ENCODE measurements around the gene PLXNA3. TPM values are rescaled to one million over a fixed set of nuclear protein-coding genes. Genes with fewer than 3 reads are reported as not detected.
A peak's percentile ranks its signal among the peaks of the same experiment; 100 is the strongest.

The PLXNA3 gene
- total RNA-seq, 2 experiments from 2014 or later = 23.2 to 25.3 TPM

GRCh38 chrX:154526901-154527675, 69.0 kb downstream of the PLXNA3 start:
- CTCF ChIA-PET = interaction anchor here (0.6 to 1.4 kb wide), 8 partner anchors 10 to 485 kb away, joined by 3 to 8 read pairs (median 3); partner anchors contain the start of gene SLC10A3
- DNase-seq (peak; percentile 81), ATAC-seq (peak; percentile 98)
- Mint-ChIP-seq H3K36me3 (ENCODE audit: low read depth) (no peaks in the 10 kb centered on the region), H3K4me3 (no peak overlapping the region), H3K27me3 (no peaks in the 10 kb centered on the region), H3K27ac (no peak overlapping the region), H3K9me3 (ENCODE audit: low read depth) (no peaks in the 10 kb centered on the region), H3K4me1 (peaks cover 18% of the 10 kb centered on the region)
- POLR2A ChIA-PET = interaction anchor here (0.6 kb wide), 1 partner anchor 712 kb away, joined by 5 read pairs; no protein-coding TSS in a partner anchor
- intact Hi-C loops (cut with DNase I, micrococcal nuclease) = loop anchor here (1.0 to 5.0 kb wide), 2 partner anchors 10 to 760 kb away; no protein-coding TSS in a partner anchor

Small RNAs within 50 kb of the gene (microRNA-seq; reads per million reads assigned to microRNA genes)
- gene MIR6858 (ENCODE audit: borderline replicate concordance) = 1.1 reads per million

Other genes with a start within 250 kb of the PLXNA3 start
- not detected for gene OPN1MW2, start 238.5 kb upstream of the PLXNA3 start, total RNA-seq
- gene OPN1MW3, start 200.7 kb upstream of the PLXNA3 start, total RNA-seq = not detected
- gene TEX28, start 163.2 kb upstream of the PLXNA3 start, total RNA-seq = not detected
- under 1 TPM in 1 of 2 experiments, not detected in 1; 0.23 TPM for gene TKTL1, start 162.5 kb upstream of the PLXNA3 start, total RNA-seq
- 1,000 to 10,000 TPM in 1 of 2 experiments, 100 to 1,000 TPM in 1; 891 to 1,083 TPM for gene FLNA, start 83.6 kb upstream of the PLXNA3 start, total RNA-seq
- 10 to 100 TPM; 75.9 to 89.4 TPM for gene EMD, start 79.0 kb upstream of the PLXNA3 start, total RNA-seq
- gene RPL10, start 59.9 kb upstream of the PLXNA3 start, total RNA-seq = 1,000 to 10,000 TPM; 1,286 to 2,705 TPM
- 10 to 100 TPM; 12.6 to 13.4 TPM for gene DNASE1L1, start 49.0 kb upstream of the PLXNA3 start, total RNA-seq
- gene TAFAZZIN, start 46.7 kb upstream of the PLXNA3 start, total RNA-seq = 10 to 100 TPM; 43.8 to 49.0 TPM
- gene ATP6AP1, start 29.6 kb upstream of the PLXNA3 start, total RNA-seq = 10 to 100 TPM; 25.6 to 28.6 TPM
- gene GDI1, start 21.1 kb upstream of the PLXNA3 start, total RNA-seq = 100 to 1,000 TPM; 100 to 117 TPM
- 10 to 100 TPM; 40.9 to 50.0 TPM for gene FAM50A, start 14.1 kb upstream of the PLXNA3 start, total RNA-seq
- gene LAGE3, start 21.0 kb downstream of the PLXNA3 start, total RNA-seq = 10 to 100 TPM; 34.7 to 43.0 TPM
- gene UBL4A, start 28.3 kb downstream of the PLXNA3 start, total RNA-seq = 10 to 100 TPM; 45.2 to 47.6 TPM
- 10 to 100 TPM; 10.4 to 11.3 TPM for gene SLC10A3, start 32.3 kb downstream of the PLXNA3 start, total RNA-seq
- 10 to 100 TPM; 27.6 to 30.5 TPM for gene FAM3A, start 58.0 kb downstream of the PLXNA3 start, total RNA-seq
- gene G6PD, start 88.6 kb downstream of the PLXNA3 start, total RNA-seq = 10 to 100 TPM; 63.1 to 72.5 TPM
- gene IKBKG, start 89.3 kb downstream of the PLXNA3 start, total RNA-seq = 10 to 100 TPM; 32.7 to 33.0 TPM
- not detected for gene CTAG1A, start 126.9 kb downstream of the PLXNA3 start, total RNA-seq
- gene CTAG1B, start 161.0 kb downstream of the PLXNA3 start, total RNA-seq = not detected
- gene CTAG2, start 195.3 kb downstream of the PLXNA3 start, total RNA-seq = not detected